DND-41 (cell line): Measurements from ENCODE around the gene TNFAIP8.

ENCODE experiments used
- ATAC-seq: fragments of 200-7000 bp; cut with Tn5 transposase; 3 replicates; pipeline ENCODE4 v1.9.1; 2021; ENCODE audit warnings: low read depth; ENCODE audit not compliant: insufficient read depth
- DNase-seq: peaks from one replicate; pipeline ENCODE4 v3.0.0-alpha.2; 2020
- H2AFZ ChIP-seq: 2 replicates; pipeline ENCODE4 v1.6.0; 2012; ENCODE audit warnings: low read depth, low read length
- H3K27ac ChIP-seq: 2 replicates; pipeline ENCODE4 v1.5.1; 2012; ENCODE audit warnings: low read length, inconsistent platforms
- H3K27me3 ChIP-seq: fragments of 200-600 bp; sonication (generic); 2 replicates; pipeline ENCODE4 v1.6.0; 2012; ENCODE audit warnings: low read length, mild to moderate bottlenecking, inconsistent platforms; ENCODE audit not compliant: insufficient read depth, poor library complexity
- H3K36me3 ChIP-seq: 2 replicates; pipeline ENCODE4 v1.5.1; 2012; ENCODE audit warnings: low read length, inconsistent platforms; ENCODE audit not compliant: insufficient read depth
- H3K4me1 ChIP-seq: 2 replicates; pipeline ENCODE4 v1.5.1; 2012; ENCODE audit warnings: mild to moderate bottlenecking, low read length; ENCODE audit not compliant: insufficient read depth
- H3K4me2 ChIP-seq: 2 replicates; pipeline ENCODE4 v1.6.0; 2012; ENCODE audit warnings: mild to moderate bottlenecking, moderate library complexity, low read length, inconsistent platforms; ENCODE audit not compliant: insufficient read depth
- H3K4me3 ChIP-seq, 2 experiments: fragments of 200-600 bp in 1 of 2; shearing (Covaris generic) in 1 of 2; 2 replicates each; pipeline ENCODE4 v1.5.1; 2012 to 2016; ENCODE audit warnings: inconsistent platforms in 2 of 2, low read length in 2 of 2, mild to moderate bottlenecking in 2 of 2, low read depth in 1 of 2, moderate library complexity in 1 of 2
- H3K79me2 ChIP-seq: 2 replicates; pipeline ENCODE4 v1.6.0; 2012; ENCODE audit warnings: low read length, inconsistent platforms; ENCODE audit not compliant: insufficient read depth
- H3K9ac ChIP-seq: 2 replicates; pipeline ENCODE4 v1.6.0; 2012; ENCODE audit warnings: low read depth, mild to moderate bottlenecking, inconsistent platforms, low read length, moderate library complexity
- H3K9me3 ChIP-seq: 2 replicates; pipeline ENCODE4 v1.5.1; 2012; ENCODE audit warnings: low read length, moderate library complexity, mild to moderate bottlenecking, inconsistent platforms; ENCODE audit not compliant: insufficient read depth, severe bottlenecking
- H4K20me1 ChIP-seq: 2 replicates; pipeline ENCODE4 v1.6.0; 2012; ENCODE audit warnings: low read length; ENCODE audit not compliant: insufficient read depth
- EZH2 ChIP-seq: IDR thresholded peaks from 3 replicates; pipeline ENCODE4 v1.6.1; 2012; ENCODE audit warnings: borderline replicate concordance, low read depth, mild to moderate bottlenecking, moderate library complexity, low read length, inconsistent platforms; ENCODE audit not compliant: severe bottlenecking
- TF ChIP-seq, protein P1 (sequence below): IDR thresholded peaks from 2 replicates; pipeline ENCODE4 v1.5.1; 2012; ENCODE audit warnings: borderline replicate concordance, low read length, moderate library complexity, mild to moderate bottlenecking; ENCODE audit not compliant: poor library complexity, severe bottlenecking; ENCODE audit errors: extremely low read depth

TNFAIP8 gene

DNA sequence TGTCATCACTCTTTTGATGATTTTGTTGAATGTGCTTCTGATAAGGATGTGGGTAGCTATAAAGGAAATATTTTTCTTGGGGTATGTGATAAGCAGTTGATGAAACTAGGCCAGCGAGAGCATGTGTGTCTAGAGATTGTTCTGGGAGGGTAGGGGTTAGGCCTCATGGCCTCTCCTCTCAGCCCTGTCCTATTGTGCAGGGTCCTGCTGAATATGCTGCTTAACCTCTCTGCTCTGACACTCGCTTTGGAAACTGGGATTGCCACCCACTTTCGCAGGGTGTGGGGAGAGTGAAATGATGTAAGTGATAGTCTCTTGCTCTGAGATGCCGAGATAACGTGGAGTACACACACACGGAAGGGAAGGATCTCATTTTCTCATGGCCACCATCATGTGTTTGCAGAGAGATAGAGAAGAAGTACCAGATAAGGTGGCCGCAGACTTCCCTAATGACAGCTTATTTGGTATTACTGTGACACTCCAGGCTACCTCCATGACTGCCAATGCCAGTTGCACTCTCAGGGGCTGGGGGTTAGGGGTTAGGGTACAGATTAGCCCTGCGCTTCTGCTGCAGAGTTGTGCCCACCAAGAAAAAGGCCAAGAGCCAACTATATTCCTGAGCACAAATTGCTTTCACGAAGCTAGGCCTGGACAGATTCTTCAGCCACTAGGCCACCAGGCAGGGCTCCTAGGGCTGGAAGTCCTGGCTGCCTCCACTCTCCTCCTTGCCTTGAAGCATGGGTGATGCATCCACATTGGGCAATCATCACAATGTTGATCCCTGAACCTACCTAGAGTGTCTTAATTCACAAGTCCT, 25.2 kb upstream of the TNFAIP8 start:
- peak overlapping the region; percentile 54; the same call in 1 of the 2 replicates for H3K4me2 ChIP-seq

GRCh38 chr5:119331566-119332095, 24.2 kb upstream of the TNFAIP8 start:
- Histone ChIP-seq H3K9ac (no peak overlapping the region), H3K79me2 (peaks cover 96% of the 10 kb centered on the region), H3K9me3 (no peaks in the 10 kb centered on the region), H3K4me2 (no peak overlapping the region), H4K20me1 (peaks cover 20% of the 10 kb centered on the region), H2AFZ (no peak overlapping the region), H3K4me3 (no peak overlapping the region), H3K4me1 (peaks cover 96% of the 10 kb centered on the region), H3K27me3 (no peaks in the 10 kb centered on the region), H3K36me3 (peaks cover 21% of the 10 kb centered on the region), H3K27ac (peak overlapping the region; percentile 74)
- TF ChIP-seq, protein P1, sequence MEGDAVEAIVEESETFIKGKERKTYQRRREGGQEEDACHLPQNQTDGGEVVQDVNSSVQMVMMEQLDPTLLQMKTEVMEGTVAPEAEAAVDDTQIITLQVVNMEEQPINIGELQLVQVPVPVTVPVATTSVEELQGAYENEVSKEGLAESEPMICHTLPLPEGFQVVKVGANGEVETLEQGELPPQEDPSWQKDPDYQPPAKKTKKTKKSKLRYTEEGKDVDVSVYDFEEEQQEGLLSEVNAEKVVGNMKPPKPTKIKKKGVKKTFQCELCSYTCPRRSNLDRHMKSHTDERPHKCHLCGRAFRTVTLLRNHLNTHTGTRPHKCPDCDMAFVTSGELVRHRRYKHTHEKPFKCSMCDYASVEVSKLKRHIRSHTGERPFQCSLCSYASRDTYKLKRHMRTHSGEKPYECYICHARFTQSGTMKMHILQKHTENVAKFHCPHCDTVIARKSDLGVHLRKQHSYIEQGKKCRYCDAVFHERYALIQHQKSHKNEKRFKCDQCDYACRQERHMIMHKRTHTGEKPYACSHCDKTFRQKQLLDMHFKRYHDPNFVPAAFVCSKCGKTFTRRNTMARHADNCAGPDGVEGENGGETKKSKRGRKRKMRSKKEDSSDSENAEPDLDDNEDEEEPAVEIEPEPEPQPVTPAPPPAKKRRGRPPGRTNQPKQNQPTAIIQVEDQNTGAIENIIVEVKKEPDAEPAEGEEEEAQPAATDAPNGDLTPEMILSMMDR: no peak
- no peak for TF ChIP-seq EZH2
- ATAC-seq: no peak
- no peak for DNase-seq

More for the DNA sequence above, 25.2 kb upstream of the TNFAIP8 start:
- no peaks in the 10 kb centered on the region for H3K9me3 ChIP-seq
- H4K20me1 ChIP-seq: peaks cover 27% of the 10 kb centered on the region
- H3K4me3 ChIP-seq: no peak overlapping the region
- peak overlapping the region; percentile 74 for H3K27ac ChIP-seq
- ATAC-seq (no peak), DNase-seq (no peak)
- peaks cover 96% of the 10 kb centered on the region for H3K79me2 ChIP-seq
- H3K4me1 ChIP-seq: peaks cover 96% of the 10 kb centered on the region
- H2AFZ ChIP-seq: no peak overlapping the region
- H3K27me3 ChIP-seq: no peaks in the 10 kb centered on the region
- peaks cover 24% of the 10 kb centered on the region for H3K36me3 ChIP-seq
- no peak overlapping the region for H3K9ac ChIP-seq
- no peak for TF ChIP-seq EZH2
- TF ChIP-seq, protein P1: no peak

DNA sequence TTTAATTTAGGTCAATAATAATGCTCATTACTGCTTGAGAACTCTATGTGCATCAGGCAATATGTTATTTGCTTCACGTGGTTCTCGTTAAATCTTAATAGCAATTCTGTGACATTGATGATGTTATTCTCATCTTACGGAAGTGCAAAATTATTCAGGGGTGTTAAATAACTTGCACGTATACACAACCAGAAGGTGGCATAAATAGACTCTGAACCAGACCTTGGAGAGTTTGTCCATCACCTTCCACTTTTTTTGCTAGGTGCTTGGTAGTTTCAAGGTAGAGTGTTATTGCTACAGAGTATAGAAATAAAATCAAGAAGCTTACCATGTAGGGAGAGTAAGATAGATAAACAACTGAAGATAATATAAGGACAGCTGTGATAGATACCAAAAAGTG, 23.6 kb upstream of the TNFAIP8 start:
- Histone ChIP-seq H3K27me3 (no peaks in the 10 kb centered on the region), H3K36me3 (peaks cover 21% of the 10 kb centered on the region), H4K20me1 (peaks cover 24% of the 10 kb centered on the region), H3K4me3 (no peak overlapping the region), H3K4me2 (no peak overlapping the region), H3K4me1 (peaks cover 96% of the 10 kb centered on the region), H3K9ac (no peak overlapping the region), H3K9me3 (no peaks in the 10 kb centered on the region), H2AFZ (no peak overlapping the region), H3K79me2 (peaks cover 96% of the 10 kb centered on the region), H3K27ac (peak overlapping the region; percentile 74)
- ATAC-seq (no peak), DNase-seq (no peak)
- no peak for TF ChIP-seq EZH2
- TF ChIP-seq, protein P1: no peak
